ENCODE data around the gene SLC6A17.

The SLC6A17 gene

DNA sequence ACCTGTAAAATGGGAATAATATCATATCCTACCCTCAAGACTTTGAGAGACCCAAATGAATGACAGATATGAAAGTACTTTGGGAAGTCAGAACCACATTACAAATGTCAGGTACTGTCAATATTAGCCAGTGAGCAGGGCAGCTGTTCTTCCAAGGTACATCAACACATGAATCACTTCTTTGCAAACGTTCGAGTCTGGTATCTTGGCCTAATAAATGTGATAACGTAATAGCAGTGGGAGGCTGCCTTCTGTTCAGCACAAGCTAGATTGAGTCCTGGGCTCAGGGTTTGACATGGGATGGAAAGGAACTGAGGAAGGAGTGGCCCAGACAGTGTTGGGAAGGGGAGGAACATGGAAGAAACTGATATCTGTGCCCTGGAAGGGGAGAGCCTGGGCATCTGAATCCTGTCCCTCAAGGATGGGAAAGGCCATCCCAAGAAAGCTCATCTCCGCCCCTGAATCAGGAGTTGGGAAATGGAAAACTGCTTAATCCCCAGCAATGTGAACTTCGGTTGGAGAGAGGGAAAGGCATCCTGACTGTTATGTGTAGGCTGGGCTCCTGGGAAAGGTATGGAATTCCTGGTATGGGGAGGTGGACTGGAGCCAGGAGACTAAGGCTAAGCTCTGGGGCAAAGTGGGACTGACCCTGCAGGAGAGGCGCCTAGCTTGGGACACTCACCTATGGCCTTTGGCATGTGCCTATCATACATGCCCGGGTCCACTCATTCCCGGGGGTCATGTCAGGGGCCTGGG, 74.1 kb downstream of the SLC6A17 start:
- DNase-seq = no peak

GRCh38 chr1:110225212-110225611, 74.9 kb downstream of the SLC6A17 start:
- DNase-seq = no peak

DNA sequence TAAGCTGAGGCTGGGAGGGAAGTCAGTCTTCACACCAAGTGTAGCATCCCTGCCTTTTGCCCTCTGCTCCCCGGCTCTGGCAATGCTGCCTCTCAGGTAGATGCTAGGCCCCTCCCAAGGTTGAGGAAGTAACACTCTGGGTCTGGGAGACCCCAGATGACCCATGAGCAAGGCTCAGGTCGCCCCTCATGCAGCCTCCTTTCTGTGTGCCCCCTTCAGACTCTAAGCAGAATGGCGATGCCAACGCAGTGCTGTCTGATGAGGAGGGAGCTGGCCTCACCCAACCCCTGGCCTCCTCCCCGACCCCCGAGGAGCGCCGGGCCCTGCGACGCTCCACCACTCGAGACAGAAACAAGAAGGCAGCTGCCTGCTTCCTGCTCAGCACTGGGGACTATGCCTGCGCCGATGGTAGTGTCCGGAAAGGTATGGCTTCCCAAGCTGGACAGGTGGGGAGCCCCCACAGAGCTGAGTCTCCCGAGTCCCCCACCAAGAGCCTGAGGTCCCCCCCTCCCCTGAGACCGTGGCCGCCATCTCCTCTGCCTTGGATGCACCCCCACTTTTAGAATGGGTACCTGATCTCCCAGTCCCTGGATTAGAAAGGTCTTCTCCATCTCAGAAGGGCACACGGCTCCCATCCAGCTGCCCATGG, 75.6 kb downstream of the SLC6A17 start:
- DNase-seq = no peak

- DNase-seq = no peak
Observed at GRCh38 chr1:110227774-110228173, 77.5 kb downstream of the SLC6A17 start.

DNA sequence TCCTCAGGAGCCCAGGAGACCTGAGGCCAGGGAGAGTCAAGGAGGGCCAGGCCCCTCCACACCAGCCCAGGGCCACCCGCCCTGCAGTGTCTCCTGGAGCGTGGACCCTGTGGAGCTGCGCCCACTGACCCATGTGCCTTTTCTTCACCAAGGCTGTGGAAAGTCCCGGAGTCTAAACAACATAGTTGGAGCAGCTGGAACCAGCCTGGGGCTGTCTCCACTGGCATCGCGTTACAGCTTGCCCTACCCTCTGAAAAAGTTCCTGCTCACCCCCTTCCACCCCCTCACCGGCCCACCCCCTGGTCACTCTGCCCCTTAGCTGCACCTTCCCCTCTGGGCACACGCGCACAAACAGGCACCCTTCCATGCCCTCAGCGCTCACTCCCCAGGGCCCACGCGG, 78.1 kb downstream of the SLC6A17 start:
- no peak for DNase-seq

DNA sequence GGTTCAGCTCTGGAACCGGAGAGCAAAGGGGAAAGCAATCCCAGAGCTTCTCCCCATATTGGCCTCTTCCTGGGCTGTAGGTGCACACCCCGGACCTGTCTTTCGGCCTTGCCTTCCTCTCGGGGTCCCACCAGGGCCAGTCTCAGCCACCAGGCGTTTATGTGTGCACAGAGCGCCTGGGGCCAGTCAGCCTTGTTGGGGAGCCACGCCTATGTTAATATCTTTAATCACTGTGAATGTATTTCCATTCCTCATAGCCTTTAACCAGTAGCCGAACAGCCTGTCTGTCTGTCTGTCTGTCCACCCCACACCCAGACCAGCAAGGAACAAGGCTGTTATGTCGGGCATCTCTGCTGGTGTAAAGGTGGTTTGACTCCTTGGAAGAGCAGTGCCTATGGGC, 78.6 kb downstream of the SLC6A17 start:
- DNase-seq = no peak

DNA sequence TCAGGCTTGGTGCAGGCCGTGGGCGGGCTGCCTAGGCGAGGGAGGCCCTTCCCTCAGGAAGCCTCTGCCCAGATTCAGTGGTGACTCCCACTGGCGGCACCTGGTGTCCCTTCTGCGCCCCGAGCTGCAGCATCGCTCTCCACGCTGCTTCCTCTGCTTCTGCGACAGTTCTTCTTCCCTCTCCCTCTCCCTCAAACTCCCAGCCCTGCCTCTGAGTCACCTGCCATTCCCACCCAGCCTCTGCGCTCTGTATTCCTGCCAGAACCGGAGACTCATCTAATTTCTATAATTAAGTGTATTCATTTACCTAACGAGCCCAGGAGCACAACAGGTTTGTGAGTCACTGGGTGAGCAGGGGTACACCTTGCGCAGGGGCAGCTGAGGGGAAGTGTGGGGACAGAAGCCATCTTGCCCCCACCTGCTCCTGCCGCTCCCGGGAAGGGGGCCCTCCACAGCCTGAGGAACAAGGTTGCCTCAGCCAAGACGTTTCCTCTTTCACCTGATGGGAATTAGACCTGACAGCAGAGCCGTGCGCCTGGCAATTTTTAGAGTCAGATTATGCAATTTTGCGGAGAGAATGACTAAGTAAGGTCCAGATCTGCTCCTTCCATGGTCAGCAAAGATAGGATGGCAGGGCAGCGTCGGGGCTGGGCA, 79.2 kb downstream of the SLC6A17 start:
- no peak for DNase-seq

DNA sequence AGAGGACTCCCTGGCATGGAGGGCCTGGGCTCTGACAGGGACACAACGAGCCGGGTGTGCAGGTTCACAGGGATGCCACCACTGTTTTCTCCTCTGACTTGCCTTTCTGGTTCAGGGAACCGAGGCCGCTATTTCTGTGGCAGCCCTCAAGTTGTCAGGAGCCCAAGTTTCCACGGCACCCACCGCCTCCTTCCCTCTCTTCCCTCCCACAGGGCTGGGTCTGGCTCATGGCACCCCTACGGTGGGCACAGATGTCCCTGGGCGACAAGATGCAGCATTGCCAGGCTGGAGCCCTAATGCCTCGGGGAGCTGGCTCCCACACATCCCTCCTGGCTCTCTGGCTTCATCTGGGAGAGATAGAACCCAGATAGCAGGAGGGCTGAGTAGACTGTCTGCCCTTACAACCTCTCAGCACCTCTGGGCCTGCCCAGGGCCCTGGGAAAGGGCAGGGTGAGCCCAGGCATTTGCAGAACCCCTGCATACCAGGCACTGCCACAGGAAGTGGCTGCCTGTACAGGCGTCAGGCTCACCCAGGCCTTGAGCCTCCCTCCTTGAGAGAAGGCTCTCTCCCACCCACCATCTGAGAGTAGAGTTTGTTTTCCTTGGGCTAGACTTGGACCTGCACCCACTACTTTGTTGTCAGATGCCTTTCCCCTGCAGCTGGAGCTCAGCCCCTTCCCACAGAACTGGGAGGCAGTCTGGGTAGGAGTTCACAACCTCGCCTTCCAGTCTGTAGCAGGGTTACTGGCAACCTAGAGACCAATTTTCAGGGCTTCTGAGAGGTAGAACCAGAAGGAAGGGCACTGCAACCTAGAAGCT, 80.3 kb downstream of the SLC6A17 start:
- no peak for DNase-seq

GRCh38 chr1:110233861-110234260, 83.6 kb downstream of the SLC6A17 start:
- DNase-seq = no peak

- DNase-seq = peak; percentile 29
Observed at GRCh38 chr1:110234691-110235090, 84.4 kb downstream of the SLC6A17 start.

GRCh38 chr1:110235181-110235833, 85.0 kb downstream of the SLC6A17 start:
- DNase-seq = no peak

DNA sequence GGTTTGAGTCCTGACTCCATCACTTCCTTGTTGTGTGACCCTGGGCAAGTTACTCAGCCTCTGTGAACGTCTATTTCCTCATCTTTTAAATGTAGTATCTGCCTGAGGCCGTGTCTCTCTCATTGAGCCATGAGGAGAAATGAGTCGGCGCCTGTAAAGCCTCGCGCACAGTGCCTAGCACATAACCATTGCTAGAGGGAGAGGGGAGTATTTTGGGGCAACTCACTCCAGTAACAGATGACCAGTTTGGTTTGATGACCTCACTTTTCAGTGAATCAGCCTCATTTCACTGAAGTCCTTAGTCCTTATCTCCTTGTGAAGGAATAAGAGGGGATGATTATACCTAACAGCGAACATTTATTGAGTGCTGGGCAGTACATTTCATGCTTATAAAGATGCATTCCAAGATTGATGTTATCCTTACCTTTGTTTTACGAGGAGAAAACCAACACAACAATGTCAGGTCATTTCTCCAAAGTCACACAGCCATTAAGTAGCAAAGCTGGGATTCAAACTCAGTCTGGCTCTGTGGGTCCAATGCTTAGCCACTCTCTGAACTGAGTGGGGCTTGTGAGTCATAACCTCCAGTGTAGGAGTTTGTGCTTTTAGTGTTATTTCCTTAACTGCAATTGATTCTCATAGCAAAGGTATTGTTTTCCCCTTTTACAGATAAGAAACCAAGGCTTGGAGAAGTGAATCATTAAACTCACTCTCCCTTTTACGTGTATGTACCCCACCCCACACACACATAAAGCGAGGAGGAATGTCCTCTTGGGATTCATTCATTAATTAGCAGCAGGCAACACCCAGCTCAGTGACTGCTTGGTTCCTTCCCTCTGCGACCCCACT, 85.8 kb downstream of the SLC6A17 start:
- DNase-seq = peak; percentile 82

GRCh38 chr1:110237386-110238152, 87.3 kb downstream of the SLC6A17 start:
- DNase-seq = no peak

GRCh38 chr1:110239441-110240430, 89.4 kb downstream of the SLC6A17 start:
- no peak for DNase-seq

GRCh38 chr1:110240476-110241210, 90.3 kb downstream of the SLC6A17 start:
- DNase-seq = no peak

DNA sequence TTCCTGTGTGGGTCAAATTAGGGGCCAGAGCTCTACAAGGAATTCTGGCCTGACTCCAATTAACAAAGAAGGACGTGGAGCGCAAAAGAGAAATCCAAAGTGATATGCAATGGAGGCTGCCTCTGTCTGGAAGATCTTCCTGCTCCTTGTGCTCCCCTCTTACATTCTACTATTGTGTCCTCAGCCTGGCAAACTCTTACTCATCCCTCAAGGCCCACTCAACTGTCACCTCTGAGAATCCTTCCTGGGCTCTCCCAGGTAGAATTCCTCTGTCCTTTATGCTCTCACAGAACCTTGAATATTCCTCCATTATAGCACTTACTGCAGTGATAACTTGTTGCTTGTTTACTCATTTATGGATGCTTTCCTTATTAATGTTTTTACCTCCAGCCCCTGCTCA, 91.2 kb downstream of the SLC6A17 start:
- DNase-seq = no peak

DNA sequence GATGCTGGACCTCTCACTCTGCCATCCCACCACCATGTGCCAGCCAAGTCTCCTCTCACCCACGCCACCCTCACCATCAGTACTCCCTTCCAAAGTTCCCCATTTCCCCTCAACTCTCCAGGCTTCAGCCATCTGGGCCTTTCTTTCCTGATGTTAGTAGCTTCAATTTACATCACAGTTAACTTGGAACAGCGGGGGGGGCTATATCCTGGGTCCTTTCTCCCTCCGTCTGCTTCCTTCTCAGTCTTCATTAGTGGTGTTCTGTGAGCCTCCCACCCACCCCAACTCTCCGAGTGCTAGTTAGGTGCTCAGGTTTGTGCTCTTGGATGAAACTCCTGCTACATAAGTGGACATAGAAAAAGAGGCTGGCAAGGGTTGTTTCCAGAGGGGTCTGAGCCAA, 91.8 kb downstream of the SLC6A17 start:
- DNase-seq = no peak

- DNase-seq = no peak
Observed at GRCh38 chr1:110242731-110243130, 92.4 kb downstream of the SLC6A17 start.

DNA sequence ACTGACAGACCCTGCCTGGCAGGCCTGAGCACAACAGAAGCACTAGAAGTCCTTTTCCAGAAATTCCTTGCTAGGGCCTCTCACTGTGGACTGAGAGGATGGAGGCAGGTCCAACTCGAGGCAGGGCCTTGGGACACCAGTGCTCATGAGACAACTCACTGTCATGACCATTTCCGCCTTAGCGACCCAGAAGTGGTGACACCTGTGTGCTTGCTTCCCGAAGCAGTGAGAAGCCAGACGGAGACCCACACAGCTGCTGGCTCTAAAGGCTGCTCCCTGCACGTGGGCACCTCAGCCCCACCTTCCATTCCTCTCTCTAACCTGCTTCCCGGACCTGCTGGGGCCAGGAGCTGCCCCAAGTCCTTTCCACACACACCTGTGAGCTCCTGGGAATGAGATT, 92.9 kb downstream of the SLC6A17 start:
- DNase-seq = no peak

Measured in activated CD4-positive, alpha-beta T cell treated with anti-CD3 and anti-CD28 coated beads for 48 hours (primary cell).